Measurements from ENCODE around the gene FAM3A. TPM values are rescaled to one million over a fixed set of nuclear protein-coding genes. Genes with fewer than 3 reads are reported as not detected.

Gene FAM3A
- total and polyA plus RNA-seq, 10 of the 15 experiments (the other 5 are each of a cell fraction or from before 2014, with no cell fraction given), result 0.29 to 21.1 (median 11.4) TPM

- TF ChIP-seq ZNF592 (IDR thresholded peaks at IDR 0.05) (peak; percentile 89), ESRRA (IDR thresholded peaks at IDR 0.05; ENCODE audit: low read length) (no peak), CHD4 (IDR thresholded peaks at IDR 0.05) (no peak), SRF (IDR thresholded peaks at IDR 0.05; ENCODE audit: low read depth in 2 of 2, low read length in 2 of 2) (no peak), PAX5 (IDR thresholded peaks at IDR 0.05; ENCODE audit: borderline replicate concordance, low read depth, low read length) (peak; percentile 98), BHLHE40 (IDR thresholded peaks at IDR 0.05; ENCODE audit: borderline replicate concordance in 1 of 2, low read depth in 2 of 2, low read length in 1 of 2) (peak; percentile 60 to 64; a peak in 3 of 4 replicates), RCOR1 (conservative IDR thresholded peaks at IDR 0.05; ENCODE audit: low read depth, low read length) (peak; percentile 57; the same call in 1 of the 2 replicates), BRCA1 (IDR thresholded peaks at IDR 0.05; ENCODE audit: low read depth, low read length) (no peak), MLLT1 (IDR thresholded peaks at IDR 0.05) (0 out of 2 replicates have a peak, but pooled peaks have one; percentile 27), TAF1 (IDR thresholded peaks at IDR 0.05; ENCODE audit: borderline replicate concordance, low read depth, low read length) (no peak), RAD51 (IDR thresholded peaks at IDR 0.05) (no peak), SREBF1 (IDR thresholded peaks at IDR 0.05; ENCODE audit: low read length) (no peak), SUZ12 (IDR thresholded peaks at IDR 0.05; ENCODE audit: unreplicated experiment) (no peak), ZBTB11 (CRISPR knock-in tag; IDR thresholded peaks at IDR 0.05) (no peak), ZSCAN29 (IDR thresholded peaks at IDR 0.05) (no peak), EED (IDR thresholded peaks at IDR 0.05; ENCODE audit: low read depth) (peak; percentile 38; the same call in 1 of the 2 replicates), ZBTB33 (IDR thresholded peaks at IDR 0.05) (no peak)
Measured at GRCh38 chrX:154534526-154535322, 18.7 kb upstream of the FAM3A start (continued).
